ENCODE measurements around the gene MTARC2.

GRCh38 chr1:220810963-220811362, 62.8 kb downstream of the MTARC2 start:
- TF ChIP-seq, protein P1, sequence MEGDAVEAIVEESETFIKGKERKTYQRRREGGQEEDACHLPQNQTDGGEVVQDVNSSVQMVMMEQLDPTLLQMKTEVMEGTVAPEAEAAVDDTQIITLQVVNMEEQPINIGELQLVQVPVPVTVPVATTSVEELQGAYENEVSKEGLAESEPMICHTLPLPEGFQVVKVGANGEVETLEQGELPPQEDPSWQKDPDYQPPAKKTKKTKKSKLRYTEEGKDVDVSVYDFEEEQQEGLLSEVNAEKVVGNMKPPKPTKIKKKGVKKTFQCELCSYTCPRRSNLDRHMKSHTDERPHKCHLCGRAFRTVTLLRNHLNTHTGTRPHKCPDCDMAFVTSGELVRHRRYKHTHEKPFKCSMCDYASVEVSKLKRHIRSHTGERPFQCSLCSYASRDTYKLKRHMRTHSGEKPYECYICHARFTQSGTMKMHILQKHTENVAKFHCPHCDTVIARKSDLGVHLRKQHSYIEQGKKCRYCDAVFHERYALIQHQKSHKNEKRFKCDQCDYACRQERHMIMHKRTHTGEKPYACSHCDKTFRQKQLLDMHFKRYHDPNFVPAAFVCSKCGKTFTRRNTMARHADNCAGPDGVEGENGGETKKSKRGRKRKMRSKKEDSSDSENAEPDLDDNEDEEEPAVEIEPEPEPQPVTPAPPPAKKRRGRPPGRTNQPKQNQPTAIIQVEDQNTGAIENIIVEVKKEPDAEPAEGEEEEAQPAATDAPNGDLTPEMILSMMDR (IDR thresholded peaks at IDR 0.05; ENCODE audit: poor library complexity, severe bottlenecking): no peak
- no peak for TF ChIP-seq SMC3 (conservative IDR thresholded peaks at IDR 0.05; ENCODE audit: poor library complexity)
- TF ChIP-seq POLR2AphosphoS5 (IDR thresholded peaks at IDR 0.05): no peak
- no peak for TF ChIP-seq EZH2 (IDR thresholded peaks at IDR 0.05; ENCODE audit: borderline replicate concordance, insufficient read depth, low read length, poor library complexity, severe bottlenecking)
- TF ChIP-seq TAF1 (IDR thresholded peaks at IDR 0.05; ENCODE audit: low read depth): no peak
